GM23248 (cell line): ENCODE data around the gene FAM53A.

Experiments used
- EZH2 ChIP-seq: fragments of 200-600 bp; sonication (generic); IDR thresholded peaks from 2 replicates; pipeline ENCODE4 v1.6.1; 2018; ENCODE audit warnings: antibody characterized with exemption, mild to moderate bottlenecking; ENCODE audit not compliant: insufficient read depth, poor library complexity, severe bottlenecking
- EZH2phosphoT487 ChIP-seq: fragments of 200-600 bp; sonication (generic); IDR thresholded peaks from 2 replicates; pipeline ENCODE4 v1.6.1; 2018; ENCODE audit warnings: antibody characterized with exemption, moderate library complexity, mild to moderate bottlenecking, low read depth; ENCODE audit not compliant: insufficient read depth

- TF ChIP-seq EZH2 (no peak), EZH2phosphoT487 (no peak)
These were observed 80.5 kb downstream of the FAM53A start for GRCh38 chr4:1603413-1604135.
